HepG2 (cell line): ENCODE measurements around the gene SOX13. TPM values are rescaled to one million over a fixed set of nuclear protein-coding genes. Genes with fewer than 3 reads are reported as not detected.

Source experiments
- BRD4 ChIP-seq: sonication (generic); formaldehyde crosslinking; IDR thresholded peaks from 2 replicates; pipeline ENCODE4 v1.4.0; 2020; ENCODE audit warnings: missing genetic modification reagents
- ETV5 ChIP-seq: IDR thresholded peaks from 2 replicates; pipeline ENCODE4 v1.6.1; 2018; ENCODE audit warnings: missing biosample characterization, missing genetic modification reagents, inconsistent platforms, borderline replicate concordance
- ETV6 ChIP-seq: sonication (generic); formaldehyde crosslinking; conservative IDR thresholded peaks from 2 replicates; pipeline ENCODE4 v1.4.0; 2020; ENCODE audit warnings: missing genetic modification reagents
- GATAD1 ChIP-seq: IDR thresholded peaks from 2 replicates; pipeline ENCODE4 v1.6.1; 2016; ENCODE audit warnings: missing genetic modification reagents, missing compliant biosample characterization
- MED1 ChIP-seq: sonication (generic); formaldehyde crosslinking; IDR thresholded peaks from 2 replicates; pipeline ENCODE4 v1.4.0; 2020; ENCODE audit warnings: missing genetic modification reagents
- MEIS2 ChIP-seq: sonication (generic); formaldehyde crosslinking; IDR thresholded peaks from 2 replicates; pipeline ENCODE4 v1.9.0; 2021; ENCODE audit warnings: mild to moderate bottlenecking, missing genetic modification reagents
- NFATC3 ChIP-seq: sonication (generic); formaldehyde crosslinking; IDR thresholded peaks from 2 replicates; pipeline ENCODE4 v1.5.1; 2020; ENCODE audit warnings: mild to moderate bottlenecking, missing genetic modification reagents
- NR2F6 ChIP-seq, 2 experiments: IDR thresholded peaks; 2 replicates each; pipeline ENCODE4 v1.6.1; 2016; ENCODE audit warnings: antibody characterized with exemption in 1 of 2, mild to moderate bottlenecking in 1 of 2
- PHF5A ChIP-seq: IDR thresholded peaks from one replicate; pipeline ENCODE4 v1.6.1; 2018; ENCODE audit warnings: low read depth, missing genetic modification reagents; ENCODE audit not compliant: unreplicated experiment
- SALL2 ChIP-seq: sonication (generic); formaldehyde crosslinking; IDR thresholded peaks from 2 replicates; pipeline ENCODE4 v1.8.1; 2023; ENCODE audit warnings: mild to moderate bottlenecking, missing genetic modification reagents, inconsistent platforms
- SATB2 ChIP-seq: sonication (generic); formaldehyde crosslinking; IDR thresholded peaks from 2 replicates; pipeline ENCODE4 v1.5.0; 2020; ENCODE audit warnings: missing genetic modification reagents
- SOX5 ChIP-seq: IDR thresholded peaks from 2 replicates; pipeline ENCODE4 v1.6.1; 2016; ENCODE audit warnings: borderline replicate concordance
- SOX6 ChIP-seq, 2 experiments: fragments of 450-650 bp in 1 of 2; sonication (generic) in 1 of 2; formaldehyde crosslinking in 1 of 2; IDR thresholded peaks; 2 replicates each; pipeline versions ENCODE4 v1.4.0 to v1.6.1; 2017 to 2020; ENCODE audit warnings: antibody characterized with exemption in 1 of 2, mild to moderate bottlenecking in 1 of 2, missing genetic modification reagents in 1 of 2
- SP1 ChIP-seq, 2 experiments: fragments of 450-650 bp in 1 of 2; sonication (generic) in 1 of 2; formaldehyde crosslinking in 1 of 2; IDR thresholded peaks; 2 replicates each; pipeline versions ENCODE4 v1.4.0 to v1.6.1; 2016 to 2020; ENCODE audit warnings: missing genetic modification reagents in 1 of 2
- SP4 ChIP-seq: sonication (generic); formaldehyde crosslinking; IDR thresholded peaks from 2 replicates; pipeline ENCODE4 v1.8.1; 2023; ENCODE audit warnings: mild to moderate bottlenecking, missing genetic modification reagents
- TARDBP ChIP-seq: sonication (generic); formaldehyde crosslinking; IDR thresholded peaks from 2 replicates; pipeline ENCODE4 v1.8.0; 2022; ENCODE audit warnings: mild to moderate bottlenecking, missing genetic modification reagents
- YEATS4 ChIP-seq: sonication (generic); formaldehyde crosslinking; IDR thresholded peaks from 2 replicates; pipeline ENCODE4 v1.4.0; 2020; ENCODE audit warnings: missing genetic modification reagents, borderline replicate concordance
- ZBTB7B ChIP-seq: sonication (generic); formaldehyde crosslinking; IDR thresholded peaks from 2 replicates; pipeline ENCODE4 v1.4.0; 2020; ENCODE audit warnings: missing genetic modification reagents
- ZMYM4 ChIP-seq: sonication (generic); formaldehyde crosslinking; IDR thresholded peaks from 2 replicates; pipeline ENCODE4 v1.8.1; 2023; ENCODE audit warnings: mild to moderate bottlenecking, missing genetic modification reagents
- ZNF773 ChIP-seq: sonication (generic); formaldehyde crosslinking; IDR thresholded peaks from 2 replicates; pipeline ENCODE4 v1.4.0; 2020; ENCODE audit warnings: missing genetic modification reagents, borderline replicate concordance
- polyA plus RNA-seq, 8 experiments: library from polyadenylated mRNA; depleted of rRNA in 3 of 8; stranded (reverse) in 7 of 8; unstranded in 1 of 8; fragments of >200 nt; fragmentation: Illumina TruSeq in 4 of 8; extraction: Trizol in 4 of 8; gene quantifications; 2 replicates each; pipeline versions ENCODE4 v1.2.1 to v1.2.3, GENCODE V29; 2011 to 2016; ENCODE audit warnings: low read depth in 4 of 8, missing spikeins in 1 of 8, mixed read lengths in 1 of 8; ENCODE audit not compliant: insufficient read depth in 1 of 8
- total RNA-seq, 5 experiments: library from RNA; depleted of rRNA; stranded (reverse); fragments of >200 nt; fragmentation: Illumina TruSeq; extraction: Trizol; gene quantifications; 2 replicates each; pipeline ENCODE4 v1.2.3, GENCODE V29; 2016; ENCODE audit warnings: low read depth in 1 of 5
- TF ChIP-seq, protein P1 (sequence below), 2 experiments: IDR thresholded peaks; 2 replicates each; pipeline ENCODE4 v1.6.1; 2011 to 2012; ENCODE audit warnings: low read length in 2 of 2, borderline replicate concordance in 1 of 2, low read depth in 1 of 2, mild to moderate bottlenecking in 1 of 2, moderate library complexity in 1 of 2
- TF ChIP-seq, protein P2 (sequence below): IDR thresholded peaks from 2 replicates; pipeline ENCODE4 v1.6.1; 2012; ENCODE audit warnings: inconsistent platforms
- TF ChIP-seq, protein P3 (sequence below): IDR thresholded peaks from 2 replicates; pipeline ENCODE4 v1.6.1; 2016; ENCODE audit warnings: low read depth, borderline replicate concordance
- TF ChIP-seq, protein P4 (sequence below): IDR thresholded peaks from 2 replicates; pipeline ENCODE4 v1.6.1; 2016; ENCODE audit warnings: mild to moderate bottlenecking
- TF ChIP-seq, protein P5 (sequence below): sonication (generic); formaldehyde crosslinking; IDR thresholded peaks from 2 replicates; pipeline ENCODE4 v1.5.0; 2020; ENCODE audit warnings: missing genetic modification reagents, mild to moderate bottlenecking, borderline replicate concordance

Gene SOX13
- total and polyA plus RNA-seq, 2 of the 13 experiments (the other 11 are each of a cell fraction or from before 2014, with no cell fraction given) = 13.3 to 15.8 TPM

DNA sequence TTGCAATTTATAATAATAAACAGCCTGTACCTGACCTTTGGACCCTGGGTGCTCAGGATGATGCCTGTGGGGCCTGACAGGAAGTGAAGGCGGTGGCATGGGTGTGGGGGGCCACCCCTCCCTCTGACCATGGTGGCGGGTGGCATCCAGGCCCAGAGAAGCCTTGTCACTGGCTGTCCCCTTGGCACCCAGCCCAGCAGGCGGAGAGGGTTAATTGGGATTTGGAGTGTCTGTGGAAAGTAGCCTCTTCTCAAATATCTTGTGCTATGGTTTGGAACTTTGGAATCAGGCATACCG lies 20.5 kb downstream of the SOX13 start (continued):
- TF ChIP-seq, protein P1, sequence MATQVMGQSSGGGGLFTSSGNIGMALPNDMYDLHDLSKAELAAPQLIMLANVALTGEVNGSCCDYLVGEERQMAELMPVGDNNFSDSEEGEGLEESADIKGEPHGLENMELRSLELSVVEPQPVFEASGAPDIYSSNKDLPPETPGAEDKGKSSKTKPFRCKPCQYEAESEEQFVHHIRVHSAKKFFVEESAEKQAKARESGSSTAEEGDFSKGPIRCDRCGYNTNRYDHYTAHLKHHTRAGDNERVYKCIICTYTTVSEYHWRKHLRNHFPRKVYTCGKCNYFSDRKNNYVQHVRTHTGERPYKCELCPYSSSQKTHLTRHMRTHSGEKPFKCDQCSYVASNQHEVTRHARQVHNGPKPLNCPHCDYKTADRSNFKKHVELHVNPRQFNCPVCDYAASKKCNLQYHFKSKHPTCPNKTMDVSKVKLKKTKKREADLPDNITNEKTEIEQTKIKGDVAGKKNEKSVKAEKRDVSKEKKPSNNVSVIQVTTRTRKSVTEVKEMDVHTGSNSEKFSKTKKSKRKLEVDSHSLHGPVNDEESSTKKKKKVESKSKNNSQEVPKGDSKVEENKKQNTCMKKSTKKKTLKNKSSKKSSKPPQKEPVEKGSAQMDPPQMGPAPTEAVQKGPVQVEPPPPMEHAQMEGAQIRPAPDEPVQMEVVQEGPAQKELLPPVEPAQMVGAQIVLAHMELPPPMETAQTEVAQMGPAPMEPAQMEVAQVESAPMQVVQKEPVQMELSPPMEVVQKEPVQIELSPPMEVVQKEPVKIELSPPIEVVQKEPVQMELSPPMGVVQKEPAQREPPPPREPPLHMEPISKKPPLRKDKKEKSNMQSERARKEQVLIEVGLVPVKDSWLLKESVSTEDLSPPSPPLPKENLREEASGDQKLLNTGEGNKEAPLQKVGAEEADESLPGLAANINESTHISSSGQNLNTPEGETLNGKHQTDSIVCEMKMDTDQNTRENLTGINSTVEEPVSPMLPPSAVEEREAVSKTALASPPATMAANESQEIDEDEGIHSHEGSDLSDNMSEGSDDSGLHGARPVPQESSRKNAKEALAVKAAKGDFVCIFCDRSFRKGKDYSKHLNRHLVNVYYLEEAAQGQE (IDR thresholded peaks at IDR 0.05; ENCODE audit: borderline replicate concordance in 1 of 2, low read depth in 1 of 2, low read length in 2 of 2) = peak in 1 of 2 experiments; percentile 43; a peak in 1 of 4 replicates
- TF ChIP-seq, protein P2, sequence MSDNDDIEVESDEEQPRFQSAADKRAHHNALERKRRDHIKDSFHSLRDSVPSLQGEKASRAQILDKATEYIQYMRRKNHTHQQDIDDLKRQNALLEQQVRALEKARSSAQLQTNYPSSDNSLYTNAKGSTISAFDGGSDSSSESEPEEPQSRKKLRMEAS = 0 out of 2 replicates have a peak, but pooled peaks have one; percentile 28
- TF ChIP-seq, protein P3, sequence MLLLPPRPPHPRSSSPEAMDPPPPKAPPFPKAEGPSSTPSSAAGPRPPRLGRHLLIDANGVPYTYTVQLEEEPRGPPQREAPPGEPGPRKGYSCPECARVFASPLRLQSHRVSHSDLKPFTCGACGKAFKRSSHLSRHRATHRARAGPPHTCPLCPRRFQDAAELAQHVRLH (CRISPR knock-in tag) = 0 out of 2 replicates have a peak, but pooled peaks have one; percentile 38
- TF ChIP-seq SOX5 (CRISPR knock-in tag) (peak; percentile 48; the same call in 1 of the 2 replicates), BRD4 (CRISPR knock-in tag) (no peak), TARDBP (CRISPR knock-in tag) (0 out of 2 replicates have a peak, but pooled peaks have one; percentile 17), ZMYM4 (CRISPR knock-in tag) (0 out of 2 replicates have a peak, but pooled peaks have one; percentile 38), PHF5A (CRISPR knock-in tag) (no peak), SATB2 (CRISPR knock-in tag) (no peak), ZBTB7B (CRISPR knock-in tag) (no peak), SOX6 (IDR thresholded peaks at IDR 0.05) (no peak), SOX6 (CRISPR knock-in tag; IDR thresholded peaks at IDR 0.05) (peak; percentile 32; the same call in 1 of the 2 replicates), MED1 (CRISPR knock-in tag) (peak; percentile 79), ETV5 (CRISPR knock-in tag) (peak; percentile 94), SP4 (CRISPR knock-in tag) (no peak), GATAD1 (0 out of 2 replicates have a peak, but pooled peaks have one; percentile 16), MEIS2 (CRISPR knock-in tag) (peak; percentile 77; the same call in 1 of the 2 replicates), SP1 (IDR thresholded peaks at IDR 0.05) (no peak), SP1 (CRISPR knock-in tag; IDR thresholded peaks at IDR 0.05) (no peak), SALL2 (CRISPR knock-in tag) (0 out of 2 replicates have a peak, but pooled peaks have one; percentile 54), NFATC3 (CRISPR knock-in tag) (no peak), YEATS4 (CRISPR knock-in tag) (peak; percentile 59), ETV6 (CRISPR knock-in tag) (no peak), NR2F6 (IDR thresholded peaks at IDR 0.05) (no peak), NR2F6 (CRISPR knock-in tag; IDR thresholded peaks at IDR 0.05) (peak; percentile 56; the same call in 1 of the 2 replicates), ZNF773 (no peak)
- TF ChIP-seq, protein P4, sequence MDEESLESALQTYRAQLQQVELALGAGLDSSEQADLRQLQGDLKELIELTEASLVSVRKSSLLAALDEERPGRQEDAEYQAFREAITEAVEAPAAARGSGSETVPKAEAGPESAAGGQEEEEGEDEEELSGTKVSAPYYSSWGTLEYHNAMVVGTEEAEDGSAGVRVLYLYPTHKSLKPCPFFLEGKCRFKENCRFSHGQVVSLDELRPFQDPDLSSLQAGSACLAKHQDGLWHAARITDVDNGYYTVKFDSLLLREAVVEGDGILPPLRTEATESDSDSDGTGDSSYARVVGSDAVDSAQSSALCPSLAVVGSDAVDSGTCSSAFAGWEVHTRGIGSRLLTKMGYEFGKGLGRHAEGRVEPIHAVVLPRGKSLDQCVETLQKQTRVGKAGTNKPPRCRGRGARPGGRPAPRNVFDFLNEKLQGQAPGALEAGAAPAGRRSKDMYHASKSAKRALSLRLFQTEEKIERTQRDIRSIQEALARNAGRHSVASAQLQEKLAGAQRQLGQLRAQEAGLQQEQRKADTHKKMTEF (CRISPR knock-in tag) = peak; percentile 58; the same call in 1 of the 2 replicates
- TF ChIP-seq, protein P5, sequence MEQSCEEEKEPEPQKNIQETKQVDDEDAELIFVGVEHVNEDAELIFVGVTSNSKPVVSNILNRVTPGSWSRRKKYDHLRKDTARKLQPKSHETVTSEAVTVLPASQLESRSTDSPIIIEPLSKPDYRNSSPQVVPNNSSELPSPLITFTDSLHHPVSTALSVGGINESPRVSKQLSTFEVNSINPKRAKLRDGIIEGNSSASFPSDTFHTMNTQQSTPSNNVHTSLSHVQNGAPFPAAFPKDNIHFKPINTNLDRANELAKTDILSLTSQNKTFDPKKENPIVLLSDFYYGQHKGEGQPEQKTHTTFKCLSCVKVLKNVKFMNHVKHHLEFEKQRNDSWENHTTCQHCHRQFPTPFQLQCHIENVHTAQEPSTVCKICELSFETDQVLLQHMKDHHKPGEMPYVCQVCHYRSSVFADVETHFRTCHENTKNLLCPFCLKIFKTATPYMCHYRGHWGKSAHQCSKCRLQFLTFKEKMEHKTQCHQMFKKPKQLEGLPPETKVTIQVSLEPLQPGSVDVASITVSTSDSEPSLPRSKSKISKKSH (CRISPR knock-in tag) = no peak
